A673 (cell line): ENCODE data around the gene PAPOLB. TPM values are rescaled to one million over a fixed set of nuclear protein-coding genes. Genes with fewer than 3 reads are reported as not detected.

Source experiments
- BruUV-seq: library from RNA; stranded (reverse); fragments of 400-500 nt; replicated peaks from 2 replicates; lab custom pipeline; 2021; lab: Mats Ljungman, UMichigan
- CTCF ChIA-PET: fragments of 300-600 bp; sonication (Branson Sonifier 250); formaldehyde crosslinking; loops from one replicate; lab custom pipeline; 2022; ENCODE audit warnings: antibody characterized with exemption; lab: Charles Lee
- POLR2A ChIA-PET: fragments of 300-600 bp; sonication (Branson Sonifier 250); formaldehyde crosslinking; loops from one replicate; lab custom pipeline; 2022; ENCODE audit warnings: antibody characterized with exemption; ENCODE audit not compliant: low non-redundant PET; lab: Charles Lee
- DNase-seq: peaks from one replicate; pipeline ENCODE4 v3.0.0-alpha.2; 2015; ENCODE audit warnings: low spot score
- H3K27ac ChIP-seq: fragments of 200-600 bp; sonication (generic); 2 replicates; pipeline ENCODE4 v1.5.1; 2016; ENCODE audit warnings: mixed run types, low read depth, mild to moderate bottlenecking, mixed read lengths, antibody characterized with exemption, low read length; ENCODE audit not compliant: poor library complexity, severe bottlenecking
- H3K27me3 ChIP-seq: fragments of 200-600 bp; sonication (generic); replicated peaks from 2 replicates; pipeline ENCODE4 v1.6.1; 2017; ENCODE audit warnings: mixed run types, low read depth, mild to moderate bottlenecking, mixed read lengths, antibody characterized with exemption, low read length; ENCODE audit not compliant: insufficient read depth, poor library complexity
- H3K36me3 ChIP-seq: fragments of 200-600 bp; sonication (generic); 2 replicates; pipeline ENCODE4 v1.6.1; 2016; ENCODE audit warnings: mixed run types, mild to moderate bottlenecking, mixed read lengths, antibody characterized with exemption, low read length; ENCODE audit not compliant: insufficient read depth, poor library complexity, severe bottlenecking
- H3K4me1 ChIP-seq: fragments of 200-600 bp; sonication (generic); 2 replicates; pipeline ENCODE4 v1.6.1; 2017; ENCODE audit warnings: mixed run types, mild to moderate bottlenecking, mixed read lengths, antibody characterized with exemption, low read length; ENCODE audit not compliant: insufficient read depth, poor library complexity, severe bottlenecking
- H3K4me3 ChIP-seq: fragments of 200-600 bp; sonication (generic); 2 replicates; pipeline ENCODE4 v1.5.1; 2016; ENCODE audit warnings: low read depth, mixed run types, mild to moderate bottlenecking, mixed read lengths, low read length; ENCODE audit not compliant: poor library complexity, severe bottlenecking
- H3K9me3 ChIP-seq: fragments of 200-600 bp; sonication (generic); 2 replicates; pipeline ENCODE4 v1.6.1; 2016; ENCODE audit warnings: mixed run types, low read depth, mild to moderate bottlenecking, mixed read lengths, antibody characterized with exemption, low read length; ENCODE audit not compliant: poor library complexity, severe bottlenecking
- EZH2 ChIP-seq: fragments of 200-600 bp; sonication (generic); IDR thresholded peaks from 2 replicates; pipeline ENCODE4 v1.6.1; 2017; ENCODE audit warnings: borderline replicate concordance, low read depth, mild to moderate bottlenecking, mixed read lengths, antibody characterized with exemption, low read length; ENCODE audit not compliant: poor library complexity, severe bottlenecking
- intact Hi-C: fragments of 100-400 bp; cut with micrococcal nuclease; formaldehyde crosslinking; loops from one replicate; pipeline ENCODE4 v1.10.0; 2022; ENCODE audit not compliant: unreplicated experiment
- total RNA-seq: library from RNA; stranded (reverse); gene quantifications from 2 replicates; pipeline ENCODE4 v1.2.3, GENCODE V29; 2021
- TF ChIP-seq, protein P1 (sequence below): fragments of 300-800, 200-600 bp; sonication (generic); conservative IDR thresholded peaks from 2 replicates; pipeline ENCODE4 v1.5.1; 2017; ENCODE audit warnings: low read depth, mild to moderate bottlenecking, antibody characterized with exemption, low read length, moderate library complexity, mixed read lengths

PAPOLB gene
- total RNA-seq, 1 experiment from 2014 or later: 0.17 TPM

DNA sequence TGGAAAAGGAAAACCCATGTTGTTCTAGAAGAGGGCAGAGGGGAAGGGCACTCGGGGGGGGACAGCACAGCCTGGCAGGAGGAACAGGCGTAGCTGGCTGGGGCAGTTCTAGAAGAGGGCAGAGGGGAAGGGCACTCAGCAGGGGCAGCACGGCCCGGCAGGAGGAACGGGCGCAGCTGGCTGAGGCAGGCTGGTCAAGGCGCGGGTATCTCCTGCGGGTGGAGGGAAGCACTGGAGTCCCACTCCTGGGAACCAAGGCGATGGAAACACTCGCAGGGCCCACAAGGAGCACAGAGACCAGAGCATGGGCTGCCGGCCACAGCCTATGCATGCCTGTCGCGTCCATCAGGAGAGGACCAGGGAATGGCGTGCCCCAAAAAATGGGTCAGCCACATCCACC is 36.7 kb downstream of the PAPOLB start:
- Histone ChIP-seq H3K9me3 (no peaks in the 10 kb centered on the region), H3K4me1 (no peaks in the 10 kb centered on the region), H3K4me3 (no peak overlapping the region), H3K27me3 (no peaks in the 10 kb centered on the region), H3K27ac (no peak overlapping the region), H3K36me3 (no peaks in the 10 kb centered on the region)
- no peak for DNase-seq
- CTCF ChIA-PET: no interaction called here
- TF ChIP-seq EZH2: no peak
- TF ChIP-seq, protein P1, sequence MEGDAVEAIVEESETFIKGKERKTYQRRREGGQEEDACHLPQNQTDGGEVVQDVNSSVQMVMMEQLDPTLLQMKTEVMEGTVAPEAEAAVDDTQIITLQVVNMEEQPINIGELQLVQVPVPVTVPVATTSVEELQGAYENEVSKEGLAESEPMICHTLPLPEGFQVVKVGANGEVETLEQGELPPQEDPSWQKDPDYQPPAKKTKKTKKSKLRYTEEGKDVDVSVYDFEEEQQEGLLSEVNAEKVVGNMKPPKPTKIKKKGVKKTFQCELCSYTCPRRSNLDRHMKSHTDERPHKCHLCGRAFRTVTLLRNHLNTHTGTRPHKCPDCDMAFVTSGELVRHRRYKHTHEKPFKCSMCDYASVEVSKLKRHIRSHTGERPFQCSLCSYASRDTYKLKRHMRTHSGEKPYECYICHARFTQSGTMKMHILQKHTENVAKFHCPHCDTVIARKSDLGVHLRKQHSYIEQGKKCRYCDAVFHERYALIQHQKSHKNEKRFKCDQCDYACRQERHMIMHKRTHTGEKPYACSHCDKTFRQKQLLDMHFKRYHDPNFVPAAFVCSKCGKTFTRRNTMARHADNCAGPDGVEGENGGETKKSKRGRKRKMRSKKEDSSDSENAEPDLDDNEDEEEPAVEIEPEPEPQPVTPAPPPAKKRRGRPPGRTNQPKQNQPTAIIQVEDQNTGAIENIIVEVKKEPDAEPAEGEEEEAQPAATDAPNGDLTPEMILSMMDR: no peak
- intact Hi-C loops: no loop called here
- BruUV-seq: no TSS peak
- POLR2A ChIA-PET: no interaction called here

DNA sequence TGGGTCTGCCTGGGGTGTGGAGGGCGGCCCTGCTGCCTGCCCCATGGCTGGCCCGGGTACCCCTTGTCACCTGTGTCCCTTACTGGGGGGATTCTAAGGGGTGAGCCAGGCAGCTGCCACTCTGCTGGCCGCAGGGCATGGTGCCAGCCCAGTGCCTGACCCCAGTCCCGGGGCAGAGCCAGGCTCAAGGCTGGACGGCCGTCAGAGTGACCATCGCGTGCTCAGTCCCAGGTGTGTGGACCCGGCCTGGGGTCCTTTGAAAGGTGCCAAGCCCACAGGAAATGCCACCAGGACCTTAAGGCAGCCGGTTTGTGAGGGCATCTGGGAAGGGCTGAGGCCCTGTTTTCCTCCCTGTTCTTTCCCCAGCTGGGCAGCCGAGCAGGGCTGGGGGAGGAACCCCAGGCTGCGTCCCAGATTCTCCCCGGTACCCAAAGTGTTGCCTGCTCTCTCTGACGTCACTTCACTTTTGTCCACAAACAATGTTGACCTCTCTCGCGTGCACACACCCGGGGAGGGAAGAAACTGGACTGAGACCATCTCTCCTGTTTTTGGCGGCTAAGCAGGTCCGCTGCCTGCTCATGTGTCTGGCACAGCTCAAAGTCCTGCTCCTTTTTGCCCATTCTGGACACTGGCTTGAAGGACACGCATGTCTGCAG is 37.6 kb downstream of the PAPOLB start:
- no peak overlapping the region for H3K27ac ChIP-seq
- TF ChIP-seq, protein P1: no peak
- TF ChIP-seq EZH2: no peak
- no peak overlapping the region for H3K4me3 ChIP-seq
- BruUV-seq: no TSS peak
- no peaks in the 10 kb centered on the region for H3K36me3 ChIP-seq
- POLR2A ChIA-PET: no interaction called here
- H3K27me3 ChIP-seq: no peaks in the 10 kb centered on the region
- DNase-seq: no peak
- CTCF ChIA-PET: no interaction called here
- H3K4me1 ChIP-seq: no peaks in the 10 kb centered on the region
- H3K9me3 ChIP-seq: no peaks in the 10 kb centered on the region
- intact Hi-C loops: no loop called here

DNA sequence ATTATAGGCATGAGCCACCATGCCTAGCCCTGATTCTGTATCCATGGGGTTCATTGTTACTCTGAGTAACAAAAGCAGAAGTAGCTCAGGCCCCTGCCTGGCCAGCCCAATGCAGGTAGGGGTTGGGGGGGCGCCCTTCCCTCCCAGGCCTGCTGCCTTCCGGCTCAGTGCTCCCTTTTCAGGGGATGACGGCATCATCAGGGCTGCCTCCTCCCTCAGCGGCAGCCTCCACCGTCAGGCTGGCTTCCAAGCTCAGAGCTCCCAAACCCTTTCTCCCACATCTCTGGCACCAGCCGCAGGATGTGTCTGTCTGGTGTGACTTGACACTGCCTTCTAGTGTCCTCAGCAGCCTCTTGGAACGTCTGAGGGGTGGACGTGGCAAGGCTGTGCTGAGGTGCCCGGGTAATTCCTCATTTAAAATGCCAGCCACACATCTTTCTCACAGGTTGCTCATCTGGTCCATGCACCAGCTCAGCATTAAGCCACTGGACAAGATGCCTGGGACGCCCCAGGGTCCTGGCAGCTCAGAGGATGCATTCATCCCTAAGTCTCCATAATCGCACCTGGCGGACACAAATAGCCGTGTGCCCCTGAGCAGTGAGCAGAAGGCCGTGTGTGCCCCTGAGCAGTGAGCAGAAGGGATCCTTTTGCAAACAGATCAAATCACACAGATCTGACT is 38.2 kb downstream of the PAPOLB start:
- no peak for TF ChIP-seq EZH2
- TF ChIP-seq, protein P1: no peak
- no TSS peak for BruUV-seq
- POLR2A ChIA-PET: no interaction called here
- no peaks in the 10 kb centered on the region for H3K27me3 ChIP-seq
- no peak overlapping the region for H3K27ac ChIP-seq
- no peaks in the 10 kb centered on the region for H3K4me1 ChIP-seq
- DNase-seq: no peak
- intact Hi-C loops: no loop called here
- no peak overlapping the region for H3K4me3 ChIP-seq
- CTCF ChIA-PET: no interaction called here
- H3K9me3 ChIP-seq: no peaks in the 10 kb centered on the region
- no peaks in the 10 kb centered on the region for H3K36me3 ChIP-seq
